Skeletal muscle cell (primary cell): Measurements from ENCODE around the gene ZFR2.
"Not testable (repeated sequence)": the region's sequence is repeated elsewhere in the genome, so short reads cannot be mapped to it uniquely, and the experiment has no call there.

Experiments used
- DNase-seq: peaks from one replicate; pipeline ENCODE4 v3.0.0-alpha.2; 2010; ENCODE audit warnings: low read depth
- H3K4me3 ChIP-seq: 2 replicates; pipeline ENCODE4 v1.5.1; 2011; ENCODE audit warnings: low read depth, mild to moderate bottlenecking, control low read depth, low read length, moderate library complexity

Gene ZFR2

GRCh38 chr19:3880471-3881271, 11.8 kb upstream of the ZFR2 start, which contains the start of gene ATCAY:
Gene ATCAY, plus strand, starts transcription at chr19:3880685. Its CDS starts 5,083 bp downstream, at chr19:3885768.
- H3K4me3 ChIP-seq, result no peak within 1 kb of the TSS
- no peak for DNase-seq

GRCh38 chr19:3879656-3880055, 10.8 kb upstream of the ZFR2 start:
- no peak for DNase-seq
- H3K4me3 ChIP-seq, result no peak overlapping the region

- not testable (repeated sequence) for H3K4me3 ChIP-seq, DNase-seq
Measured at GRCh38 chr19:3874695-3875094, 5.9 kb upstream of the ZFR2 start.

GRCh38 chr19:3873151-3873550, 4.3 kb upstream of the ZFR2 start:
- H3K4me3 ChIP-seq, result no peak overlapping the region

GRCh38 chr19:3867971-3868769, 668 bp downstream of the ZFR2 start:
- no peak overlapping the region for H3K4me3 ChIP-seq
- DNase-seq, result no peak

More at GRCh38 chr19:3873151-3873550, 4.3 kb upstream of the ZFR2 start:
- DNase-seq, result no peak

- H3K4me3 ChIP-seq, result no peak overlapping the region
- no peak for DNase-seq
Measured at GRCh38 chr19:3866910-3867638, 1.8 kb downstream of the ZFR2 start.

GRCh38 chr19:3863648-3864047, 5.2 kb downstream of the ZFR2 start:
- H3K4me3 ChIP-seq, result no peak overlapping the region
- no peak for DNase-seq

GRCh38 chr19:3862826-3863500, 5.9 kb downstream of the ZFR2 start:
- H3K4me3 ChIP-seq, result no peak overlapping the region
- no peak for DNase-seq

GRCh38 chr19:3860499-3860898, 8.3 kb downstream of the ZFR2 start:
- no peak for DNase-seq
- no peak overlapping the region for H3K4me3 ChIP-seq

- H3K4me3 ChIP-seq, result no peak overlapping the region
- DNase-seq, result no peak
Measured at GRCh38 chr19:3857449-3858003, 11.3 kb downstream of the ZFR2 start.

- no peak overlapping the region for H3K4me3 ChIP-seq
- DNase-seq, result no peak
Measured at GRCh38 chr19:3855320-3855719, 13.5 kb downstream of the ZFR2 start.

GRCh38 chr19:3852614-3853254, 16.1 kb downstream of the ZFR2 start:
- peak; percentile 47 for DNase-seq
- H3K4me3 ChIP-seq, result no peak overlapping the region

- H3K4me3 ChIP-seq, result no peak overlapping the region
- DNase-seq, result no peak
Measured at GRCh38 chr19:3852177-3852511, 16.7 kb downstream of the ZFR2 start.

- DNase-seq, result no peak
- H3K4me3 ChIP-seq, result no peak overlapping the region
Measured at GRCh38 chr19:3851254-3852176, 17.3 kb downstream of the ZFR2 start.

GRCh38 chr19:3850320-3850972, 18.4 kb downstream of the ZFR2 start:
- DNase-seq, result no peak
- H3K4me3 ChIP-seq, result no peak overlapping the region

GRCh38 chr19:3849787-3850186, 19.1 kb downstream of the ZFR2 start:
- H3K4me3 ChIP-seq, result no peak overlapping the region
- no peak for DNase-seq

GRCh38 chr19:3849092-3849491, 19.7 kb downstream of the ZFR2 start:
- DNase-seq, result no peak

More at GRCh38 chr19:3849092-3849491, 19.7 kb downstream of the ZFR2 start:
- no peak overlapping the region for H3K4me3 ChIP-seq
